Germinal center (tissue), 1 donor: ENCODE results near the gene DNAJC27.
"Not testable (repeated sequence)": the region's sequence is repeated elsewhere in the genome, so short reads cannot be mapped to it uniquely, and the experiment has no call there.

Experiments
- DNase-seq: peaks from one replicate; pipeline ENCODE4 v3.0.0; 2012; ENCODE audit warnings: mixed read lengths, low spot score

Gene DNAJC27

GRCh38 chr2:24971536-24972314, at the start of gene DNAJC27:
Gene DNAJC27, minus strand, starts transcription at chr2:24971955. Its CDS starts 51 bp downstream, at chr2:24971904.
- DNase-seq = peak; percentile 99

GRCh38 chr2:25018681-25019080, 46.9 kb upstream of the DNAJC27 start:
- no peak for DNase-seq

- DNase-seq = no peak
Observed at GRCh38 chr2:25014631-25015030, 42.9 kb upstream of the DNAJC27 start.

GRCh38 chr2:25011342-25011741, 39.6 kb upstream of the DNAJC27 start:
- DNase-seq = not testable (repeated sequence)

- no peak for DNase-seq
Observed at GRCh38 chr2:25009954-25010353, 38.2 kb upstream of the DNAJC27 start.

GRCh38 chr2:25002066-25002465, 30.3 kb upstream of the DNAJC27 start:
- no peak for DNase-seq

GRCh38 chr2:25001325-25001637, 29.5 kb upstream of the DNAJC27 start:
- DNase-seq = no peak

GRCh38 chr2:25000503-25001324, 29.0 kb upstream of the DNAJC27 start:
- no peak for DNase-seq

GRCh38 chr2:25000036-25000435, 28.3 kb upstream of the DNAJC27 start:
- DNase-seq = no peak

- DNase-seq = not testable (repeated sequence)
Observed at GRCh38 chr2:24999097-24999496, 27.3 kb upstream of the DNAJC27 start.

GRCh38 chr2:24994146-24994724, 22.5 kb upstream of the DNAJC27 start:
- DNase-seq = no peak

- no peak for DNase-seq
Observed at GRCh38 chr2:24993406-24994145, 21.8 kb upstream of the DNAJC27 start.

GRCh38 chr2:24986372-24986771, 14.6 kb upstream of the DNAJC27 start:
- DNase-seq = no peak

- DNase-seq = no peak
Observed at GRCh38 chr2:24985511-24985910, 13.8 kb upstream of the DNAJC27 start.

GRCh38 chr2:24984912-24985311, 13.2 kb upstream of the DNAJC27 start:
- DNase-seq = no peak

GRCh38 chr2:24981411-24982136, 9.8 kb upstream of the DNAJC27 start:
- no peak for DNase-seq

- no peak for DNase-seq
Observed at GRCh38 chr2:24978661-24979060, 6.9 kb upstream of the DNAJC27 start.

GRCh38 chr2:24977631-24978030, 5.9 kb upstream of the DNAJC27 start:
- DNase-seq = no peak

GRCh38 chr2:24973812-24974211, 2.1 kb upstream of the DNAJC27 start:
- no peak for DNase-seq

- DNase-seq = peak; percentile 41
Observed at GRCh38 chr2:24972315-24972961, 683 bp upstream of the DNAJC27 start.

GRCh38 chr2:24971286-24971535, 544 bp downstream of the DNAJC27 start:
- DNase-seq = no peak
